Prostate gland (tissue), 2 donors: Measurements from ENCODE around the gene ACADS.

Experiments
- POLR2A ChIP-seq: fragments of 450-650 bp; IDR thresholded peaks from one replicate; pipeline ENCODE4 v1.6.1; 2016; ENCODE audit warnings: antibody characterized with exemption, mild to moderate bottlenecking
- TF ChIP-seq, protein P1 (sequence below), 4 experiments: fragments of 200-600 bp in 2 of 4; fragments of 450-650 bp in 2 of 4; sonication (generic) in 2 of 4; IDR thresholded peaks; 1 replicate in 3 of 4; 2 replicates in 1 of 4; pipeline ENCODE4 v1.5.1; 2016 to 2019; ENCODE audit warnings: antibody characterized with exemption in 4 of 4, mild to moderate bottlenecking in 2 of 4, moderate library complexity in 2 of 4

DNA sequence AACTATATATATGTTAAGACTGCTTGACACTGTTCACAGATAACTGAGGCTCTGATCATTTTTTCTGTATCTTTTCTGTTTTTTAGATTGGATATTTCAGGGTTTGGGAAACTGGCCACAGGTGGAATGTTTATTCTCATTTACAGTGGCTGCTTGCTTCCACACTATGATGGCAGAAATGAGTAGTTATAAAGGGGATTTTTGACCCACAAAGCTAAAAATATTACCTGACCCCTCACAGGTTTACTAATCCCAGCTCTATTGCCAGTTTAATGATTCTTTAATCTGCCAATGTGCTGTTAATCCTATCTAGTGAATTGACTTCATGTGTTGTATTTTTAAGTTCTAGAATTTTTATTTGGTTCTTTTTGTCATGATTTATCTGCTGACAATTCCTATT is 29.6 kb downstream of the ACADS start:
- TF ChIP-seq, protein P1, sequence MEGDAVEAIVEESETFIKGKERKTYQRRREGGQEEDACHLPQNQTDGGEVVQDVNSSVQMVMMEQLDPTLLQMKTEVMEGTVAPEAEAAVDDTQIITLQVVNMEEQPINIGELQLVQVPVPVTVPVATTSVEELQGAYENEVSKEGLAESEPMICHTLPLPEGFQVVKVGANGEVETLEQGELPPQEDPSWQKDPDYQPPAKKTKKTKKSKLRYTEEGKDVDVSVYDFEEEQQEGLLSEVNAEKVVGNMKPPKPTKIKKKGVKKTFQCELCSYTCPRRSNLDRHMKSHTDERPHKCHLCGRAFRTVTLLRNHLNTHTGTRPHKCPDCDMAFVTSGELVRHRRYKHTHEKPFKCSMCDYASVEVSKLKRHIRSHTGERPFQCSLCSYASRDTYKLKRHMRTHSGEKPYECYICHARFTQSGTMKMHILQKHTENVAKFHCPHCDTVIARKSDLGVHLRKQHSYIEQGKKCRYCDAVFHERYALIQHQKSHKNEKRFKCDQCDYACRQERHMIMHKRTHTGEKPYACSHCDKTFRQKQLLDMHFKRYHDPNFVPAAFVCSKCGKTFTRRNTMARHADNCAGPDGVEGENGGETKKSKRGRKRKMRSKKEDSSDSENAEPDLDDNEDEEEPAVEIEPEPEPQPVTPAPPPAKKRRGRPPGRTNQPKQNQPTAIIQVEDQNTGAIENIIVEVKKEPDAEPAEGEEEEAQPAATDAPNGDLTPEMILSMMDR (IDR thresholded peaks at IDR 0.05) = no peak
- TF ChIP-seq POLR2A = no peak
